Right ventricle myocardium superior (tissue), 1 donor: ENCODE measurements around the gene THRSP. TPM values are rescaled to one million over a fixed set of nuclear protein-coding genes. Genes with fewer than 3 reads are reported as not detected.
A peak's percentile ranks its signal among the peaks of the same experiment; 100 is the strongest.
"Not testable (repeated sequence)": the region's sequence is repeated elsewhere in the genome, so short reads cannot be mapped to it uniquely, and the experiment has no call there.

ENCODE experiments used
- ATAC-seq: fragments of 200-7000 bp; cut with Tn5 transposase; one replicate; pipeline ENCODE4 v1.9.1; 2020; ENCODE audit warnings: mild to moderate bottlenecking; ENCODE audit not compliant: poor library complexity
- DNase-seq: peaks from one replicate; pipeline ENCODE4 v3.0.0-alpha.2; 2020
- intact Hi-C: fragments of 100-400 bp; cut with DNase I; formaldehyde crosslinking; loops from one replicate; pipeline ENCODE4 v1.11.2; 2022
- long read RNA-seq: library from polyadenylated mRNA; unstranded; transcript quantifications from one replicate; pipeline ENCODE4 v2.0.0, GENCODE V29; 2021
- total RNA-seq: library from RNA; stranded (reverse); fragmentation: NEBNext Ultra II Directional; extraction: Animal tissue kit (Norgen Biotek cat#: 25700); gene quantifications from one replicate; pipeline ENCODE4 v1.2.1, GENCODE V29; 2021
- donor health status: DM: no; HTN: yes; CAD: no; lungs with severe emphysema.

The THRSP gene
- 2.6 TPM for total RNA-seq
- long read RNA-seq, partial matches to known transcripts: 0 of 1 reads
- long read RNA-seq, other reads (novel, unspliced or antisense): 0 of 1 reads

- ATAC-seq (no peak), DNase-seq (no peak)
- intact Hi-C loops: no loop called here
These were observed at the start of gene THRSP for GRCh38 chr11:78063440-78064181. Gene THRSP (plus strand): TSS chr11:78063861. CDS start chr11:78063882, 21 bp downstream.

GRCh38 chr11:78014937-78015520 lies 48.6 kb upstream of the THRSP start:
- DNase-seq, intact Hi-C loops, ATAC-seq: not testable (repeated sequence)

- ATAC-seq (no peak), DNase-seq (no peak)
- intact Hi-C loops: no loop called here
These were observed 47.8 kb upstream of the THRSP start for GRCh38 chr11:78015878-78016277.

GRCh38 chr11:78019808-78020207 lies 43.9 kb upstream of the THRSP start:
- intact Hi-C loops: no loop called here
- no peak for ATAC-seq
- DNase-seq: no peak

- DNase-seq (no peak), ATAC-seq (no peak)
- intact Hi-C loops: no loop called here
These were observed 43.4 kb upstream of the THRSP start for GRCh38 chr11:78020246-78020645.

- DNase-seq (no peak), ATAC-seq (no peak)
- intact Hi-C loops: no loop called here
These were observed 42.0 kb upstream of the THRSP start for GRCh38 chr11:78021611-78022010.

- DNase-seq (peak; percentile 47), ATAC-seq (peak; percentile 79)
- intact Hi-C loops: no loop called here
These were observed 41.0 kb upstream of the THRSP start, which contains the start of gene KCTD14 for GRCh38 chr11:78022397-78023396. Gene KCTD14 (minus strand): TSS chr11:78023276. CDS start chr11:78023249, 27 bp downstream.

- ATAC-seq: no peak
- DNase-seq: no peak
- intact Hi-C loops: no loop called here
These were observed 40.2 kb upstream of the THRSP start for GRCh38 chr11:78023426-78023825.

GRCh38 chr11:78025378-78025777 lies 38.3 kb upstream of the THRSP start:
- ATAC-seq: no peak
- intact Hi-C loops: no loop called here

GRCh38 chr11:78027759-78028158 lies 35.9 kb upstream of the THRSP start:
- intact Hi-C loops: no loop called here
- ATAC-seq (no peak), DNase-seq (no peak)

More at GRCh38 chr11:78025378-78025777, 38.3 kb upstream of the THRSP start:
- no peak for DNase-seq

- DNase-seq, ATAC-seq, intact Hi-C loops: not testable (repeated sequence)
These were observed 35.2 kb upstream of the THRSP start for GRCh38 chr11:78028423-78028822.

GRCh38 chr11:78030429-78031325 lies 33.0 kb upstream of the THRSP start:
- DNase-seq: peak; percentile 76
- ATAC-seq: peak; percentile 96
- intact Hi-C loops: no loop called here

- DNase-seq (no peak), ATAC-seq (no peak)
- intact Hi-C loops: no loop called here
These were observed 32.0 kb upstream of the THRSP start for GRCh38 chr11:78031629-78032028.

- intact Hi-C loops: no loop called here
- DNase-seq (no peak), ATAC-seq (no peak)
These were observed 31.6 kb upstream of the THRSP start for GRCh38 chr11:78032090-78032489.

GRCh38 chr11:78033040-78033439 lies 30.6 kb upstream of the THRSP start:
- DNase-seq: no peak
- intact Hi-C loops: no loop called here
- no peak for ATAC-seq

GRCh38 chr11:78034623-78035022 lies 29.0 kb upstream of the THRSP start:
- intact Hi-C loops: no loop called here
- DNase-seq (no peak), ATAC-seq (no peak)

GRCh38 chr11:78036313-78036712 lies 27.3 kb upstream of the THRSP start:
- ATAC-seq (no peak), DNase-seq (no peak)
- intact Hi-C loops: no loop called here

GRCh38 chr11:78037056-78037455 lies 26.6 kb upstream of the THRSP start:
- ATAC-seq: peak; percentile 18
- intact Hi-C loops: no loop called here

More at GRCh38 chr11:78037056-78037455, 26.6 kb upstream of the THRSP start:
- DNase-seq: no peak
